SK-N-SH (cell line): ENCODE measurements around the gene C19orf47.

Experiments used
- EP300 ChIP-seq, 2 experiments: IDR thresholded peaks; 2 replicates each; pipeline versions ENCODE4 v1.4.0 to v1.6.1; 2012; ENCODE audit warnings: borderline replicate concordance in 1 of 2, low read depth in 1 of 2, low read length in 1 of 2
- FOXM1 ChIP-seq: IDR thresholded peaks from 2 replicates; pipeline ENCODE4 v1.4.0; 2012; ENCODE audit warnings: low read depth, mild to moderate bottlenecking
- POLR2AphosphoS5 ChIP-seq: IDR thresholded peaks from 2 replicates; pipeline ENCODE4 v1.6.1; 2012; ENCODE audit warnings: low read depth, low read length
- RAD21 ChIP-seq: IDR thresholded peaks from 2 replicates; pipeline ENCODE4 v1.6.1; 2012; ENCODE audit warnings: mild to moderate bottlenecking, low read length
- SMC3 ChIP-seq: IDR thresholded peaks from 2 replicates; pipeline ENCODE4 v1.6.1; 2012; ENCODE audit warnings: low read depth, low read length, improper control_type of control experiment
- TF ChIP-seq, protein P1 (sequence below): fragments of 200-600 bp; sonication (generic); IDR thresholded peaks from 2 replicates; pipeline ENCODE4 v1.6.1; 2017; ENCODE audit warnings: antibody characterized with exemption, mild to moderate bottlenecking, moderate library complexity
- TF ChIP-seq, protein P2 (sequence below): fragments of 150-350 bp; IDR thresholded peaks from 2 replicates; pipeline ENCODE4 v1.6.1; 2016; ENCODE audit warnings: mild to moderate bottlenecking, low read depth, low read length
- TF ChIP-seq, protein P3 (sequence below): IDR thresholded peaks from 2 replicates; pipeline ENCODE4 v1.4.0; 2012; ENCODE audit warnings: low read depth, borderline replicate concordance

DNA sequence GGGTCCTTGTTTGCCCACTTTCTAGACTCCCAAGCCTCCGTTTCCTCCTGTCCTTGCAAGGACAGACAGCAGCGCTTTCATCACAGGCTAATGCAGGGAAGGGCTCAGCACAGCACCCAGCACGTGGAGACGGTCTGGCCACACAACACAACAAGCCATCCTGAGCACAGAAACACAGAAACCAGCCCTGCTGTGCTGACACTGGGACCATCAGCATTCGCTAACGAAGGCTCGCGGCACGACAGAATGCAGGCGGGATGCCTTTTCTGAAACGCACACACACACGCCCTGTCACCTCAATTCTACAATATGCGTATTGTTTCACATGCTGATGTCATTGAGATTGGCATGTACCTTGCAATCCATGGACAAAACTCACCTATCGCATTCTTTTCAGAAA lies 75.9 kb downstream of the C19orf47 start:
- TF ChIP-seq EP300 (IDR thresholded peaks at IDR 0.05; ENCODE audit: borderline replicate concordance in 1 of 2, low read depth in 1 of 2, low read length in 1 of 2), result no peak
- TF ChIP-seq, protein P1, sequence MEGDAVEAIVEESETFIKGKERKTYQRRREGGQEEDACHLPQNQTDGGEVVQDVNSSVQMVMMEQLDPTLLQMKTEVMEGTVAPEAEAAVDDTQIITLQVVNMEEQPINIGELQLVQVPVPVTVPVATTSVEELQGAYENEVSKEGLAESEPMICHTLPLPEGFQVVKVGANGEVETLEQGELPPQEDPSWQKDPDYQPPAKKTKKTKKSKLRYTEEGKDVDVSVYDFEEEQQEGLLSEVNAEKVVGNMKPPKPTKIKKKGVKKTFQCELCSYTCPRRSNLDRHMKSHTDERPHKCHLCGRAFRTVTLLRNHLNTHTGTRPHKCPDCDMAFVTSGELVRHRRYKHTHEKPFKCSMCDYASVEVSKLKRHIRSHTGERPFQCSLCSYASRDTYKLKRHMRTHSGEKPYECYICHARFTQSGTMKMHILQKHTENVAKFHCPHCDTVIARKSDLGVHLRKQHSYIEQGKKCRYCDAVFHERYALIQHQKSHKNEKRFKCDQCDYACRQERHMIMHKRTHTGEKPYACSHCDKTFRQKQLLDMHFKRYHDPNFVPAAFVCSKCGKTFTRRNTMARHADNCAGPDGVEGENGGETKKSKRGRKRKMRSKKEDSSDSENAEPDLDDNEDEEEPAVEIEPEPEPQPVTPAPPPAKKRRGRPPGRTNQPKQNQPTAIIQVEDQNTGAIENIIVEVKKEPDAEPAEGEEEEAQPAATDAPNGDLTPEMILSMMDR, result no peak
- no peak for TF ChIP-seq POLR2AphosphoS5
- no peak for TF ChIP-seq SMC3
- TF ChIP-seq, protein P2, sequence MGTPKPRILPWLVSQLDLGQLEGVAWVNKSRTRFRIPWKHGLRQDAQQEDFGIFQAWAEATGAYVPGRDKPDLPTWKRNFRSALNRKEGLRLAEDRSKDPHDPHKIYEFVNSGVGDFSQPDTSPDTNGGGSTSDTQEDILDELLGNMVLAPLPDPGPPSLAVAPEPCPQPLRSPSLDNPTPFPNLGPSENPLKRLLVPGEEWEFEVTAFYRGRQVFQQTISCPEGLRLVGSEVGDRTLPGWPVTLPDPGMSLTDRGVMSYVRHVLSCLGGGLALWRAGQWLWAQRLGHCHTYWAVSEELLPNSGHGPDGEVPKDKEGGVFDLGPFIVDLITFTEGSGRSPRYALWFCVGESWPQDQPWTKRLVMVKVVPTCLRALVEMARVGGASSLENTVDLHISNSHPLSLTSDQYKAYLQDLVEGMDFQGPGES, result no peak
- no peak for TF ChIP-seq RAD21
- no peak for TF ChIP-seq FOXM1
- TF ChIP-seq, protein P3, sequence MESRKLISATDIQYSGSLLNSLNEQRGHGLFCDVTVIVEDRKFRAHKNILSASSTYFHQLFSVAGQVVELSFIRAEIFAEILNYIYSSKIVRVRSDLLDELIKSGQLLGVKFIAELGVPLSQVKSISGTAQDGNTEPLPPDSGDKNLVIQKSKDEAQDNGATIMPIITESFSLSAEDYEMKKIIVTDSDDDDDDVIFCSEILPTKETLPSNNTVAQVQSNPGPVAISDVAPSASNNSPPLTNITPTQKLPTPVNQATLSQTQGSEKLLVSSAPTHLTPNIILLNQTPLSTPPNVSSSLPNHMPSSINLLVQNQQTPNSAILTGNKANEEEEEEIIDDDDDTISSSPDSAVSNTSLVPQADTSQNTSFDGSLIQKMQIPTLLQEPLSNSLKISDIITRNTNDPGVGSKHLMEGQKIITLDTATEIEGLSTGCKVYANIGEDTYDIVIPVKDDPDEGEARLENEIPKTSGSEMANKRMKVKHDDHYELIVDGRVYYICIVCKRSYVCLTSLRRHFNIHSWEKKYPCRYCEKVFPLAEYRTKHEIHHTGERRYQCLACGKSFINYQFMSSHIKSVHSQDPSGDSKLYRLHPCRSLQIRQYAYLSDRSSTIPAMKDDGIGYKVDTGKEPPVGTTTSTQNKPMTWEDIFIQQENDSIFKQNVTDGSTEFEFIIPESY, result no peak
